ENCODE results near the gene SAP30L. TPM values are rescaled to one million over a fixed set of nuclear protein-coding genes. Genes with fewer than 3 reads are reported as not detected.

Gene SAP30L
- total and polyA plus RNA-seq, 2 of the 4 experiments (the other 2 are of a cell fraction), result 9.7 to 17.6 TPM

GRCh38 chr5:154422298-154422697 is 23.5 kb upstream of the SAP30L start:
- intact Hi-C loops (cut with micrococcal nuclease), result no loop called here
- CTCF ChIA-PET, result interaction anchor here (1.0 kb wide), 1 partner anchor 50 kb away, joined by 3 read pairs; no protein-coding TSS in a partner anchor
- in situ Hi-C loops (cut with MboI; ENCODE audit: low sequenced_read_pairs), result no loop called here

More at GRCh38 chr5:154422298-154422697, 23.5 kb upstream of the SAP30L start:
- dilution Hi-C loops (cut with HindIII; ENCODE audit: low sequenced_read_pairs, unreplicated experiment), result no loop called here
- Histone ChIP-seq H2BK15ac (ENCODE audit: low read depth, low read length) (no peak overlapping the region), H3K4me2 (ENCODE audit: low read depth, low read length) (no peak overlapping the region), H2BK5ac (ENCODE audit: low read depth, low read length, poor library complexity, severe bottlenecking) (no peak overlapping the region), H2BK20ac (ENCODE audit: low read depth, low read length) (no peak overlapping the region), H3K18ac (ENCODE audit: low read depth, low read length) (no peak overlapping the region), H3K79me1 (ENCODE audit: low read depth in 1 of 2, low read length in 2 of 2) (peaks cover 0 to 2% of the 10 kb centered on the region in 2 experiments; a peak in 1 of 4 replicates), H3K4ac (ENCODE audit: low read depth, low read length) (no peak overlapping the region), H3K4me1 (ENCODE audit: control insufficient read depth, insufficient read depth, low read length) (no peaks in the 10 kb centered on the region), H3K56ac (ENCODE audit: extremely low read depth, insufficient read depth, low read length) (no peak overlapping the region), H4K91ac (ENCODE audit: insufficient read depth, low read depth, low read length) (no peak overlapping the region), H3K9me1 (ENCODE audit: insufficient read depth, low read length) (no peaks in the 10 kb centered on the region; the same call in 1 of the 2 replicates), H3K9me3 (ENCODE audit: control insufficient read depth, insufficient read depth, low read length) (no peaks in the 10 kb centered on the region), H3K23ac (ENCODE audit: low read depth, low read length) (no peak overlapping the region), H2AK9ac (replicated peaks; ENCODE audit: low read depth, low read length, poor library complexity) (no peak overlapping the region), H2BK120ac (ENCODE audit: low read depth, low read length) (no peak overlapping the region), H3K27ac (ENCODE audit: insufficient read depth, low read length) (no peak overlapping the region), H3K36me3 (ENCODE audit: control insufficient read depth, insufficient read depth, low read length) (peaks cover 6% of the 10 kb centered on the region), H2AFZ (replicated peaks; ENCODE audit: low read length, poor library complexity) (no peak overlapping the region), H4K20me1 (ENCODE audit: insufficient read depth, low read length) (no peaks in the 10 kb centered on the region), H3K14ac (replicated peaks; ENCODE audit: low read depth, low read length) (no peak overlapping the region), H3K9ac (ENCODE audit: low read depth, low read length) (no peak overlapping the region), H3K4me3 (ENCODE audit: insufficient read depth, low read depth, low read length) (no peak overlapping the region), H4K8ac (ENCODE audit: low read depth in 2 of 2, low read length in 2 of 2) (no peak overlapping the region), H2AK5ac (ENCODE audit: low read depth, low read length) (no peak overlapping the region), H3K27me3 (ENCODE audit: control insufficient read depth, insufficient read depth, low read length) (no peaks in the 10 kb centered on the region), H4K5ac (ENCODE audit: low read depth, low read length) (no peak overlapping the region)
- POLR2A ChIA-PET (ENCODE audit: unreplicated experiment), result no interaction called here
- no peak for DNase-seq
- ATAC-seq (ENCODE audit: low read depth), result no peak
- no TSS peak for BruUV-seq (replicated peaks)
- TF ChIP-seq CHD1 (IDR thresholded peaks at IDR 0.05; ENCODE audit: low read depth, low read length), result no peak
- TF ChIP-seq SMC3 (IDR thresholded peaks at IDR 0.05; ENCODE audit: low read depth, low read length), result no peak
- no peak for TF ChIP-seq CEBPB (IDR thresholded peaks at IDR 0.05; ENCODE audit: low read depth, low read length)
- TF ChIP-seq BHLHE40 (IDR thresholded peaks at IDR 0.05; ENCODE audit: low read depth, low read length), result no peak
- no peak for TF ChIP-seq NFE2L2 (IDR thresholded peaks at IDR 0.05; ENCODE audit: low read depth, low read length)
- no peak for TF ChIP-seq FOS (IDR thresholded peaks at IDR 0.05; ENCODE audit: low read depth, low read length)
- TF ChIP-seq RCOR1 (IDR thresholded peaks at IDR 0.05; ENCODE audit: insufficient replicate concordance, low read length), result no peak
- no peak for TF ChIP-seq POLR2A (IDR thresholded peaks at IDR 0.05; ENCODE audit: low read depth, low read length)
- no peak for TF ChIP-seq CTCF (conservative IDR thresholded peaks at IDR 0.05; ENCODE audit: low read depth, low read length)
- TF ChIP-seq USF2 (IDR thresholded peaks at IDR 0.05; ENCODE audit: low read depth, low read length), result no peak
- TF ChIP-seq RFX5 (IDR thresholded peaks at IDR 0.05; ENCODE audit: low read depth, low read length), result no peak
- TF ChIP-seq ELK1 (IDR thresholded peaks at IDR 0.05; ENCODE audit: borderline replicate concordance, low read depth, low read length), result no peak
- no peak for TF ChIP-seq MAZ (IDR thresholded peaks at IDR 0.05; ENCODE audit: borderline replicate concordance, low read depth, low read length)
- TF ChIP-seq RAD21 (IDR thresholded peaks at IDR 0.05; ENCODE audit: low read length), result no peak
- TF ChIP-seq MAFK (IDR thresholded peaks at IDR 0.05; ENCODE audit: low read depth, low read length), result no peak
- no peak for TF ChIP-seq MXI1 (IDR thresholded peaks at IDR 0.05; ENCODE audit: borderline replicate concordance, low read depth, low read length)
- WGBS, 2 experiments (ENCODE audit: extremely low coverage in 2 of 2, insufficient read length in 1 of 2), result 83% methylated on average over 2 of the region's 2 CpGs; no CpG with 5 or more reads in 1 of the 2 experiments

All from IMR-90 (cell line).